GM23248 (cell line): Measurements from ENCODE around the gene PYDC2.

Experiments used
- EZH2 ChIP-seq: fragments of 200-600 bp; sonication (generic); IDR thresholded peaks from 2 replicates; pipeline ENCODE4 v1.6.1; 2018; ENCODE audit warnings: antibody characterized with exemption, mild to moderate bottlenecking; ENCODE audit not compliant: insufficient read depth, poor library complexity, severe bottlenecking
- EZH2phosphoT487 ChIP-seq: fragments of 200-600 bp; sonication (generic); IDR thresholded peaks from 2 replicates; pipeline ENCODE4 v1.6.1; 2018; ENCODE audit warnings: antibody characterized with exemption, moderate library complexity, mild to moderate bottlenecking, low read depth; ENCODE audit not compliant: insufficient read depth

DNA sequence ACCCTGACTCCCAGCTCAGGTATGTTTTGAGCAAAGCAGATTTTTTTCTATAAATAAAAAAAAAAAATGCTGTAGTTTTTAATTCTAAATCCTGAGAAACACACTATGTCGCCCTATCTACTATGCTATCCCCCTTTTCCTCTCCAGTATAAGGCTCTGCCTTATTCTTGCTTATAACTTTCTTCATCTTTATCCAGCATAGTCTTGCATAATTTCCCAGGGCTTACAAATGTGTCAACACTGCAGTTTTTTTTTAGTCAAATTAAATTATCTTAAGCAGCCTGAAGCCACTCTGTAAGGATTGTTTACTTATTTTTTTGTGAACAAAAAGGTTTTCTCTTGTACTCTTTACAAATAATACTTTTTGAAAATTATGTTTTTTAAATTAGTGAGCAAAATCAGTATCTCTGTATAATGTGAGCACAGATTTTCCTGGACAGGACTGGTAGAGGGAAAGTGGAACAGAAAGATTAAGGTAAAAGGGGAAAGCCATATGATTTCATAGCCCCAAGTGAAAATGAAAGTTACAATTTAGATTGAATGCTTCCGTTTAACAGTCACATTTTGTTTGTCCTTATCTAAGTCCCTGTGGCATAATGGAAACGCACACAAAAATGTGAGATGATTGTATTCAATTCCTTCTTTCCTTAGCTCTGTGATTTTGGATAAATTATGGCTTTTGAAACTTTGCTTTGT, 5.6 kb upstream of the PYDC2 start:
- TF ChIP-seq EZH2phosphoT487 = no peak
- no peak for TF ChIP-seq EZH2
